HG02943 (cell line): ENCODE results near the gene ZNF516.
A peak's percentile ranks its signal among the peaks of the same experiment; 100 is the strongest.
"Not testable (repeated sequence)": the region's sequence is repeated elsewhere in the genome, so short reads cannot be mapped to it uniquely, and the experiment has no call there.

Source experiments
- ATAC-seq: cut with Tn5 transposase; IDR thresholded peaks from one replicate; pipeline ENCODE4 v1.9.1; 2021; ENCODE audit warnings: mild to moderate bottlenecking, low read depth, moderate library complexity; ENCODE audit not compliant: unreplicated experiment

ZNF516 gene

GRCh38 chr18:76491473-76491775 lies 3.6 kb downstream of the ZNF516 start:
- no peak for ATAC-seq

- ATAC-seq = no peak
Measured at GRCh38 chr18:76490670-76491472, 4.2 kb downstream of the ZNF516 start.

- ATAC-seq = no peak
Measured at GRCh38 chr18:76490033-76490432, 5.0 kb downstream of the ZNF516 start.

GRCh38 chr18:76489081-76489480 lies 6.0 kb downstream of the ZNF516 start:
- ATAC-seq = no peak

- ATAC-seq = no peak
Measured at GRCh38 chr18:76488190-76488589, 6.9 kb downstream of the ZNF516 start.

GRCh38 chr18:76487782-76488181 lies 7.3 kb downstream of the ZNF516 start:
- ATAC-seq = no peak

- no peak for ATAC-seq
Measured at GRCh38 chr18:76487070-76487469, 8.0 kb downstream of the ZNF516 start.

GRCh38 chr18:76486574-76486973 lies 8.5 kb downstream of the ZNF516 start:
- ATAC-seq = no peak

- no peak for ATAC-seq
Measured at GRCh38 chr18:76486038-76486437, 9.0 kb downstream of the ZNF516 start.

- no peak for ATAC-seq
Measured at GRCh38 chr18:76484749-76485387, 10.2 kb downstream of the ZNF516 start.

- ATAC-seq = no peak
Measured at GRCh38 chr18:76483780-76484179, 11.3 kb downstream of the ZNF516 start.

GRCh38 chr18:76482971-76483691 lies 11.9 kb downstream of the ZNF516 start:
- ATAC-seq = no peak

GRCh38 chr18:76482267-76482666 lies 12.8 kb downstream of the ZNF516 start:
- ATAC-seq = no peak

GRCh38 chr18:76480913-76481312 lies 14.1 kb downstream of the ZNF516 start:
- no peak for ATAC-seq

- no peak for ATAC-seq
Measured at GRCh38 chr18:76479351-76480238, 15.4 kb downstream of the ZNF516 start.

GRCh38 chr18:76476665-76477561 lies 18.1 kb downstream of the ZNF516 start:
- peak; percentile 67 for ATAC-seq

GRCh38 chr18:76475450-76476194 lies 19.4 kb downstream of the ZNF516 start:
- ATAC-seq = no peak

- ATAC-seq = no peak
Measured at GRCh38 chr18:76474824-76475223, 20.2 kb downstream of the ZNF516 start.

GRCh38 chr18:76473521-76473920 lies 21.5 kb downstream of the ZNF516 start:
- ATAC-seq = not testable (repeated sequence)
